ENCODE results near the gene ZFHX3.

ZFHX3 gene

DNA sequence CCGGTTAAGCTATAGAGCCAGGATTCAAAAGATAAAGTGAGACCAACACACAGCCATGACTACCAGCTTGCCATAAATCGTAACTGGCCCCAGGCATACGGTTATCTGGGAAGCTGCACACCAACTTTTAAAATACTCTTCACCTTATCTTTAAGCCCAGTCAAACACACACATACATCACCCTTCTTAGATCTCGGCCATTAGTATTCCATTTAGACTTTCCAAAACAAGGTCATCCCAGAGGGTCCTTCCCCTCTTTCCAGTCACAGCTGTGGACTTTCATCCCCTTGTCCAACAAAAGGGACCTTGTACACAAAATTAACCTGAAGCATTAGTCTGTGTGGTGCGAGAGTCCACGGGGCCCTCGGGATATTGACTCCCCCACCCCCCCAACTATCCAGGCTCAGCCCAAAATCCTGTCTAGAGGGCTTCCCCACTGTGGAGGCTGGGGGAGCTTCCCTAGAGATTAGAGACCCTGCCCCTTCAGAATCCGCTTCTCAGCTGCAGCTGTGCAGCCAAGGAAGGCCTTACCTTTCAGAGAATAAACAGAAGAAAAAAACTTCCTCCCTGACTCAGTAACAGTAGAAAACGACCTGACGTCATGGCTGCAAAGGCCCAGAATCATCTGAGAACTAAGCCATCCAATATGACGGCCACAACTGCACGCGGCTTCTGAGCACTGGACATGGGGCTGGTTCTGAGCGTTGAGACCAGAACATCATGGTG is 9.9 kb downstream of the ZFHX3 start:
- no peak for DNase-seq

- DNase-seq = no peak
These were observed 10.6 kb downstream of the ZFHX3 start for GRCh38 chr16:73037331-73037745.

- no peak for DNase-seq
These were observed 11.7 kb downstream of the ZFHX3 start for GRCh38 chr16:73036074-73036826.

GRCh38 chr16:73034374-73034773 is 13.6 kb downstream of the ZFHX3 start:
- no peak for DNase-seq

- DNase-seq = no peak
These were observed 14.5 kb downstream of the ZFHX3 start for GRCh38 chr16:73033271-73033998.

DNA sequence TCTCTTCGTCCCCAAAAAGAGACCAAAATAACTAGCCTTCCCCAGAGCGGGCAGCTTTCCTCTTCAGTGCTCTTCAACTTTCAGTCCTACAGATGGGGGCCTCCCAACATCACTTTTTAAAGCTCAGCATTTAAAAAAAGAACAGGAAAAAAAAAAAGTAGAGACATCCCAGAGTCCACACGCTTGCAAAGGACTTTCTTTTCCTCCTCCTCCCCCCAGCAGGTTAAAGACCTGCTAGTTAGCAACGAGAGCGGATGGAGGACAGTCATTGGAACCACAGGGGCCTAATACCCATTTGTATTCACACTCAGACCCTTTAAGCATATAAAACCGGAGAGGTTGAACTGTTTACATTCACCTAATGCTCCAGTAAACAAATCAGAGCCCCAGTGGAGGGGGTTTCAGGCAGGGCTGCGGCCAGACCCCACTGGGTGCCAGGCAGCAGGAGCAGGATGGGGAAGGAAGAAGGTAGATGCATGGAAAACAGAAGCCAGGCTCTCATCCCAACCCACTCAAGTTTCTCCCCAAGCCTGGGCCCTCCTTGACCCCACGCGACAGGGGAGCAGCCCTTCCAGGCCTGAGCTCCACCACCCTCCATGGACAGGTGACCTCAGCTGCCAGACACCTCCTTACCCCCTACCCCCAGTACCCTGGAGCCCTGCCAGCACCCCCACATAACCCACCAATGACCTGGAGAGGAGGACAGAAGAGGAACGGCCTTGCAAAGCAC is 15.2 kb downstream of the ZFHX3 start:
- DNase-seq = no peak

DNA sequence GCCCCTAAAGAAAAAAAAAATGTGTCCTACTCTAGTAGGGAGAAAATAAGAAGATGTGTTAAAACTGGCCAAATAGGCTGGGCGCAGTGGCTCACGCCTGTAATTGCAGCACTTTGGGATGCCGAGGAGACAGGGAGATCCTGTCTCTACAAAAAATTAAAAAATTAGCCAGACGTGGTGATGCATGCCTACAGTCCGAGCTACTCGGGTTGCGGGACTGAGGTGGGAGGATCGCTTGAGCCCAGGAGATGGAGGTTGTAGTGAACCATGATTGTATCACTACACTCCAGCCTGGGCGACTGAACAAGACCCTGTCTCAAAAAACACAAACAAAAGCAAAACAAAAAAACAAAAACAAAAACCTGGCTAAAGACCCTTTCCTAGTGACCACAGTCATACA is 15.9 kb downstream of the ZFHX3 start:
- DNase-seq = no peak

DNA sequence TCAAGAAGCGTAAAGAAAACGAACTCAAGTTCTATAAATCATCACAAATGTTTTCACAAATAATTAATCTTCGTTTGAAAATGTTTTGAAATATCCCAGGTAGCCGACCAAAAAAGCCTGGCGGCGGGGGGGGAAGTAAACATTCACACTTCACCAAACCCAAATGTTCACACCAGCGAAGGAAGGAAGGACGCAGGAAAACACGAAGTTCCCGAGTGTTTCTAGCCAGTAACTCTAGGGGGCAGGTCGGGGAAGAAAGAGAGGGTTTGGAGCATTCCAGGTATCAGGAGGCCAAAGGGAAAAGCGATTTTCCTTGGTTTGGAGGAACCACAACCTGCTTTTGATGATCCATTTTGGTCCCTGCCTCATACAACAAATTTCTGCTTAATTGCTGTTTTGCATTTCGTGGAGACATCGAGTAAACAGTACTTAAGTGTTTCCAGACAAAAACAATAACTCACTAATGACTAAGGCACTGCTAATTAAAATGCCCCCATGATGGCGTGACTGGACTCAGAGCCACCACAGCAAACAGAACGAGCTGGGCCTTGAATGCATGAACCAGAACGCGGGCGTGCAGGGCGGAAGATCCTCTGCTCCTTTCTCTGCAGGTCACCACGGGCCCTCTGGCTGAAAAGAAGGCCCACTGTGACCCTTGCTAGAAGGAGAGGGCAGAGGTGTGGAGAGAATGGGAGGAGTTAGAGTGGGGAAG is 16.6 kb downstream of the ZFHX3 start:
- DNase-seq = no peak

DNA sequence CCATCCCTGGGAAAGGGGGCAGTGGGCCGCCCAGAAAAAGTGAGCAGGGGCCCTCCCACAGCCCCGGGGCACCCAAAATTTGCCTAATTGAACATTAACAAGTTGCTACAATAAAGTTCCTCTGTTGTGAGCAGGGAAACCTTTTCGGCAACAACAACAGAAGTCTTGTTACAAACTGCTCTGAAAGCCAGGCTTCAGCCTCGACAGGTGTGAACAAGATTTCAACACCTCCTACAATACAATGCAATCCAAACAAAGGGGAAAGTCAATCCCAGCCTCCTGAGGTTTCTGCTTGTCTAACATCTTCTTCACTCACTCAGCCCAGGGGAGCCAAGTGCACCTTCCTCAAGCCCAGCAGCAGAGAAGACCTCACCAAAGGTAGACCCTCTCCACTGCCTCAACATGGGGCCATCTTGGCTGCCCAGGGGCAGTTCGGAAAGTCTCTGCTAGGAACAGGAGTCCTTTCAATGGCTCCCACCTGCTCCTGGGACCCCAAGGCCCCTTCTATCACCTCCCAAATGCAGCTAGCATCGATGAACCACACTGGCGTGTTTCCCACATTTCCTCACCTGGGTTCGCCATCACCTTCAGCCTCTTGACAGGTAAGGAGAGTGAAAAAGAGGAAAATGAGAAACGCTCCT is 19.1 kb downstream of the ZFHX3 start:
- DNase-seq = no peak

GRCh38 chr16:73028263-73028662 is 19.7 kb downstream of the ZFHX3 start:
- no peak for DNase-seq

DNA sequence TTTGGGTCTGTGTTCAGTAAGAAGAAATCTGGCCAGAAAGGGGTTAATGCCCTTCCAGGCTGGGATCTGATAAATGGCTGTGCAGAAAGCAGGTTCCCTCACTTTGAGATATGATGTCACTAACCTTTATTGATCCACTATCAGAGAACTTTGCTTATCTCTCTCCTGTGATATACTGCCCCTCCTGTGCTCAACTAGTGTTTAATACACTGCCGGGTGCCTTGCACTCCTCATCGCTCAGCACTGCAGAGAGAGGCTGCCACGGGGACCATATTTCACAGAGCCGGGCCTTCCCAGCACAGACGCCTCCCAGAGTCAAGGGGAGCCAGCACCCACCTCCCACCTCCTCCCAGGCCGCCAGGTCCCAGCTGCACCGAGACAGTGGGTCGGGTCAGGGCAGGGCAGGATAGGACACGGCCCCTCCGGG is 20.2 kb downstream of the ZFHX3 start:
- no peak for DNase-seq

- no peak for DNase-seq
These were observed 20.9 kb downstream of the ZFHX3 start for GRCh38 chr16:73026754-73027684.

- DNase-seq = no peak
These were observed 22.1 kb downstream of the ZFHX3 start for GRCh38 chr16:73025856-73026210.

DNA sequence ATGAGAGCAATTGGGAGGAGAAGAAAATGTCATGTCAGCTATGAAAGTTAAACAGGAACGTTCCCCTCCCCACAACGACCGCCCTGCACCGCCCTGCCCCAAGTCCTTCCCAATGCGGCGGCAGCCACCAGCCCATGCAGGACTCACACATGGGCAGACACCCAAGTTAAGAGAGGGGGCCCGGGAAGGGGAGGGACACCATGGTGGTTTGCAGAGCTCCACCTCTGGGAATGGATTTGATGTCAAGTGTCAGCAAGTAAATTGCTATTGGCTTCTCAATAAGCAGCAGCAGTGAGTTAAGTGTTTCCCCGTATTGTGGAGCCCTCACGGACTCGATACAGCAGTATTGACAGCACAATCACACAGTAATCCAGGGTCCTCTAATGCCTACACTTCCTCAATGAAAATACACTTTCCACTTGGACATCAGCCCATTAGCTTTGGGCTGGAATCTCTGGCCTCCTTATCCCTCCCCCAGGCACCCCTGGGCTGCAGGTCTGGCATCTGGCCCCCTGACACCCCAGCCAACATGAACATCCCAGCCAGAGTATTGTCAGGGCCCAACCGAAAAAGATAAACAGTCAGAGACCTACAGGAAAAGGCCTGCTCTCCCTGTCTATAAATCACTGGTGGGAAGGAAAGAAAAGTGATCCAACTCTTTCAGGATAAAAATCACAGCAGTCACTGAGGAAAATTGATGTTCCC is 22.6 kb downstream of the ZFHX3 start:
- DNase-seq = no peak

DNA sequence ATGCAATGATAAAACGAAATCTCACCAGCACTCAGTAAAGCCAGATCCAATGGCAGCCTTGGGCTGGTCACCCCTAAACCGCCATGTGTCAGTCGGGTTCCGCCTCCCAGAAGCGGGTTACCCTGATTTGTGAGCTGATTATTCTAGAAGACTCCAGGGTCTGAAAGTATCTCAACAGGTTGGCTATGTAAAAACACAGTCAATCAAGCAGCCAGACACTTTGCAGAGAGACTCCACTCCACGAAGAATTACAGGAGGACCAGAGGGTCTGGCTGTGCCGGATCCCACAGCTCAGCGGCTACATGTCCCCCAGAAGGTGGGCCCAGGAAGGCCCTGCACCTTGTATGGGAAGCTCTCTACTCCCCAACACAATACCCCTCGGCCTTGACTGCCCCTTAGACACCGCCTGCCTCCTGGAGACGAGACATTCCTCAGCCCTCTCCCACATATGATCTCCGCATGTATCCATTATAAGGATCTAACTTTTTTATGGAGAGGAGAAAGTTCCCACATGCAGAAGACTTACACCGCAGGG is 23.3 kb downstream of the ZFHX3 start:
- DNase-seq = no peak

GRCh38 chr16:73023752-73024570 is 24.0 kb downstream of the ZFHX3 start:
- no peak for DNase-seq

GRCh38 chr16:73023320-73023719 is 24.6 kb downstream of the ZFHX3 start:
- no peak for DNase-seq

DNA sequence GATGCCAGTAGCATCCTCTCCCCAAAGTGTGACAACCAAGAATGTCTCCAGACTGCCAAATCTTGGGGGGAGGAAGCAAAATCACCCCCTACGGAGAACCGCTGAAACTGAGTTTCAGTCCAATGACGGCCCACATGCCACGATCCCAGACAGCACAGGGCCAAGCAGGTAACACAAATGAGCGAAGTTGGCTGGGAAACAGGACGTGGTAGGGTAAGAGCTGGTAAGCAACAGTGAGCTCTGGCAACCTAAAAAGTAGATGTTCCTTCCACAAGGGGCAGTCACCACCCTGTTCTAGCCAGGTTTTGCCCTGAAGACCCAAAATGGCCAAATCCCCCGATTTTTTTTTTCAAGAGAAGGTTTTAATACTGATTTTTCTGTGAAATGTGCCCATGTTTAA is 25.4 kb downstream of the ZFHX3 start:
- DNase-seq = no peak

Data from activated CD4-positive, alpha-beta T cell treated with anti-CD3 and anti-CD28 coated beads, Interleukin-2, amount 50 U/mL, for 1 hour (primary cell).